CD4-positive, alpha-beta T cell (primary cell): Measurements from ENCODE around the gene CITED4. TPM values are rescaled to one million over a fixed set of nuclear protein-coding genes. Genes with fewer than 3 reads are reported as not detected.
A peak's percentile ranks its signal among the peaks of the same experiment; 100 is the strongest.

Experiments
- ATAC-seq: fragments of 200-7000 bp; cut with Tn5 transposase; one replicate; pipeline ENCODE4 v1.10.0; 2022; ENCODE audit warnings: mild to moderate bottlenecking; ENCODE audit not compliant: poor library complexity
- CTCF ChIA-PET: fragments of 350-600 bp; sonication (Branson Sonifier 250); formaldehyde crosslinking; loops from one replicate; lab custom pipeline; 2021; ENCODE audit warnings: antibody characterized with exemption, inconsistent platforms; lab: Charles Lee
- POLR2A ChIA-PET: fragments of 350-600 bp; sonication (Branson Sonifier 250); formaldehyde crosslinking; loops from one replicate; lab custom pipeline; 2021; ENCODE audit warnings: antibody characterized with exemption, inconsistent platforms; lab: Charles Lee
- DNase-seq, 14 experiments: peaks; one replicate each; pipeline ENCODE4 v3.0.0-alpha.2; 2013 to 2020; ENCODE audit warnings: mixed read lengths in 2 of 14
- H3K27ac ChIP-seq, 2 donors: one replicate each; pipeline versions ENCODE4 v1.5.1 to v1.7.0; 2013; ENCODE audit warnings: low read length in 2 of 2, low read depth in 1 of 2, mild to moderate bottlenecking in 1 of 2
- H3K27me3 ChIP-seq, 2 experiments: 1 replicate in 1 of 2; 2 replicates in 1 of 2; pipeline versions ENCODE4 v1.6.1 to v1.7.0; 2013; ENCODE audit warnings: low read length in 2 of 2, control low read depth in 1 of 2, mild to moderate bottlenecking in 1 of 2, moderate library complexity in 1 of 2; ENCODE audit not compliant: insufficient read depth in 2 of 2, control insufficient read depth in 1 of 2
- H3K36me3 ChIP-seq: one replicate; pipeline ENCODE4 v1.6.1; 2013; ENCODE audit warnings: low read length, control low read depth; ENCODE audit not compliant: insufficient read depth
- H3K4me1 ChIP-seq: one replicate; pipeline ENCODE4 v1.6.1; 2013; ENCODE audit warnings: low read length, control low read depth; ENCODE audit not compliant: insufficient read depth
- H3K4me3 ChIP-seq: one replicate; pipeline ENCODE4 v1.5.1; 2013; ENCODE audit warnings: mild to moderate bottlenecking, low read length, moderate library complexity
- H3K9me3 ChIP-seq, 2 experiments: 1 replicate in 1 of 2; 2 replicates in 1 of 2; pipeline versions ENCODE4 v1.6.1 to v1.7.0; 2013; ENCODE audit warnings: low read length in 2 of 2, mild to moderate bottlenecking in 2 of 2, control low read depth in 1 of 2, moderate library complexity in 1 of 2; ENCODE audit not compliant: control insufficient read depth in 1 of 2, insufficient read depth in 1 of 2
- H3K27ac Mint-ChIP-seq: one replicate; pipeline ENCODE4 v1.8.0; 2020; ENCODE audit warnings: mixed read lengths
- H3K27me3 Mint-ChIP-seq: one replicate; pipeline ENCODE4 v1.8.0; 2021; ENCODE audit warnings: mixed read lengths
- H3K36me3 Mint-ChIP-seq: one replicate; pipeline ENCODE4 v1.8.0; 2021; ENCODE audit warnings: low read depth, mixed read lengths
- H3K4me1 Mint-ChIP-seq: one replicate; pipeline ENCODE4 v1.8.0; 2021; ENCODE audit warnings: low read depth, mixed read lengths
- H3K4me3 Mint-ChIP-seq: one replicate; pipeline ENCODE4 v1.8.0; 2020; ENCODE audit warnings: mild to moderate bottlenecking, mixed read lengths
- H3K9me3 Mint-ChIP-seq: one replicate; pipeline ENCODE4 v1.8.0; 2020; ENCODE audit warnings: mixed read lengths
- CTCF ChIP-seq: fragments of 200-600 bp; IDR thresholded peaks from one replicate; pipeline ENCODE4 v1.8.0; 2022; ENCODE audit warnings: antibody characterized with exemption, mild to moderate bottlenecking
- intact Hi-C, 2 experiments: fragments of 100-400 bp; cut with DNase I in 1 of 2; cut with micrococcal nuclease in 1 of 2; formaldehyde crosslinking; loops; one replicate each; pipeline versions ENCODE4 v1.15.1 to v1.9.0; 2023 to 2025; cut with DNase I, micrococcal nuclease
- total RNA-seq, 174 experiments: library from RNA in 2 of 174; stranded (reverse) in 2 of 174; gene quantifications; one replicate each; pipeline ENCODE4 v1.2.3 and lab custom pipeline; 2021 to 2026

Gene CITED4
- total RNA-seq, 2 experiments from 2014 or later, result 51.6 to 52.0 TPM

- peak; percentile 92 for ATAC-seq
- no peaks in the 10 kb centered on the region for H3K36me3 Mint-ChIP-seq
- H3K36me3 ChIP-seq, result no peaks in the 10 kb centered on the region
- peaks cover 7% of the 10 kb centered on the region for H3K4me1 ChIP-seq
- no peak overlapping the region for H3K4me3 ChIP-seq
- DNase-seq, result peak; percentile 59 to 87 (median 72)
- H3K27ac Mint-ChIP-seq, result no peak overlapping the region
- ChIA-PET CTCF (interaction anchor here (0.6 to 3.4 kb wide), 13 partner anchors 11 to 258 kb away, joined by 3 to 39 read pairs (median 3); no protein-coding TSS in a partner anchor), POLR2A (interaction anchor here (1.6 to 2.5 kb wide), 3 partner anchors 12 to 158 kb away, joined by 5 to 13 read pairs (median 6); partner anchors contain the start of genes CITED4 and NFYC)
- no peaks in the 10 kb centered on the region for H3K9me3 ChIP-seq
- H3K27me3 Mint-ChIP-seq, result no peaks in the 10 kb centered on the region
- TF ChIP-seq CTCF, result peak; percentile 90
- intact Hi-C loops, result loop anchor here (1.0 to 5.0 kb wide), 4 partner anchors 76 to 708 kb away; no protein-coding TSS in a partner anchor
- H3K27ac ChIP-seq, result no peak overlapping the region
- H3K4me1 Mint-ChIP-seq, result peaks cover 15% of the 10 kb centered on the region
- H3K27me3 ChIP-seq, result no peaks in the 10 kb centered on the region
- no peaks in the 10 kb centered on the region for H3K9me3 Mint-ChIP-seq
- H3K4me3 Mint-ChIP-seq, result peak overlapping the region; percentile 30
Observed at GRCh38 chr1:40849801-40850592, 12.2 kb downstream of the CITED4 start.

- no peak overlapping the region for H3K27ac Mint-ChIP-seq
- H3K4me3 ChIP-seq, result no peak overlapping the region
- no peak overlapping the region for H3K27ac ChIP-seq
- no peaks in the 10 kb centered on the region for H3K27me3 ChIP-seq
- H3K4me3 Mint-ChIP-seq, result no peak overlapping the region
- peak in 1 of 14 experiments; percentile 31 for DNase-seq
- no peak for TF ChIP-seq CTCF
- ATAC-seq, result no peak
- no peaks in the 10 kb centered on the region for H3K36me3 ChIP-seq
- H3K36me3 Mint-ChIP-seq, result no peaks in the 10 kb centered on the region
- H3K9me3 ChIP-seq, result no peaks in the 10 kb centered on the region
- CTCF ChIA-PET, result interaction anchor here (1.1 to 3.4 kb wide), 3 partner anchors 12 to 104 kb away, joined by 5 to 39 read pairs (median 6); no protein-coding TSS in a partner anchor
- intact Hi-C loops, result no loop called here
- no peaks in the 10 kb centered on the region for H3K27me3 Mint-ChIP-seq
- H3K9me3 Mint-ChIP-seq, result no peaks in the 10 kb centered on the region
- POLR2A ChIA-PET, result interaction anchor here (1.6 to 2.1 kb wide), 2 partner anchors 74 to 157 kb away, joined by 5 to 6 read pairs; partner anchors contain the start of gene NFYC
- peaks cover 21% of the 10 kb centered on the region for H3K4me1 Mint-ChIP-seq
- peaks cover 7% of the 10 kb centered on the region for H3K4me1 ChIP-seq
Observed at GRCh38 chr1:40848530-40849189, 13.5 kb downstream of the CITED4 start.

GRCh38 chr1:40847023-40847745 lies 15.0 kb downstream of the CITED4 start:
- H3K36me3 Mint-ChIP-seq, result no peaks in the 10 kb centered on the region
- H3K9me3 Mint-ChIP-seq, result no peaks in the 10 kb centered on the region
- ATAC-seq (no peak), DNase-seq (no peak)
- no peaks in the 10 kb centered on the region for H3K27me3 Mint-ChIP-seq
- ChIA-PET POLR2A (interaction anchor here (0.7 kb wide), 1 partner anchor 15 kb away, joined by 3 read pairs; the partner anchor contains the start of gene CITED4), CTCF (no interaction called here)
- H3K4me1 Mint-ChIP-seq, result peaks cover 23% of the 10 kb centered on the region
- no peak for TF ChIP-seq CTCF
- H3K9me3 ChIP-seq, result no peaks in the 10 kb centered on the region
- no peak overlapping the region for H3K4me3 ChIP-seq
- intact Hi-C loops, result no loop called here
- H3K36me3 ChIP-seq, result no peaks in the 10 kb centered on the region
- H3K27ac ChIP-seq, result no peak overlapping the region
- H3K27ac Mint-ChIP-seq, result no peak overlapping the region
- H3K4me3 Mint-ChIP-seq, result no peak overlapping the region
- H3K4me1 ChIP-seq, result peaks cover 7% of the 10 kb centered on the region
- H3K27me3 ChIP-seq, result no peaks in the 10 kb centered on the region
